ENCODE data around the gene METTL9.
"Not testable (repeated sequence)": the region's sequence is repeated elsewhere in the genome, so short reads cannot be mapped to it uniquely, and the experiment has no call there.

The METTL9 gene

GRCh38 chr16:21667575-21667974 is 68.2 kb downstream of the METTL9 start:
- DNase-seq, result no peak

DNA sequence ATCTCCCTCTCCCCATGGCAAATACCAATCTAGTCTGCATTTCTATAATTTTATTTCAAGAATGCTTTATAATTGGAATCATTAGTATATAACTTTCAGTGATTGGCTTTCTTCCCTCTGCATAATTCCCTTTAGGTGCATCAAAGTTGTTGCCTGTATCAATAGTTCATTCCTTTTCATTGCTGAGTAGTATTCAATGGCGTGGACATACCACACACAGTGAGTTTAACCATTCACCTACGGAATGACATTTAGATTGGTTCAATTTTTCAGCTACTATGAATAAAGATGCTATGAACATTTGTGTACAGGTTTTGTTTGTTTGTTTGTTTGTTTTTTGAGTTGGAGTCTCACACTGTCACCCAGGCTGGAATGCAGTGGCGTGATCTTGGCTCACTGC is 74.1 kb downstream of the METTL9 start:
- no peak for DNase-seq

DNA sequence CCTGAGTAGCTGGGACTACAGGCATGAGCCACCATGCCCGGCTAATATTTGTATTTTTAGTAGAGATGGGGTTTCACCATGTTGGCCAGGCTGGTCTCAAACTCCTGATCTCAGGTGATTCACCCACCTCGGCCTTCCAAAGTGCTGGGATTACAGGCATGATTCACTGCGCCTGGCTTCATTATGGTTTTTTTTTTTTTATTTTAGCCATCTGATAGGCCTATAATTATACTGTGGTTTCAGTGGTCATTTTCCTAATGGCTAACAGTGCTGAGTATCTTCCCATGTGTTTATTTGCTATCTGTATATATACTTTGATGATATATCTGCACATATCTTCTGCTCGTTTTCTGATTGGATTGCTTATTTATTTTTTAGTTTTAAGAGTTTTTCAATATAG is 75.1 kb downstream of the METTL9 start:
- not testable (repeated sequence) for DNase-seq

GRCh38 chr16:21680714-21681113 is 81.3 kb downstream of the METTL9 start:
- not testable (repeated sequence) for DNase-seq

- no peak for DNase-seq
These were observed 83.8 kb downstream of the METTL9 start for GRCh38 chr16:21683184-21683583.

- no peak for DNase-seq
These were observed 84.8 kb downstream of the METTL9 start for GRCh38 chr16:21684199-21684598.

GRCh38 chr16:21685034-21685455 is 85.7 kb downstream of the METTL9 start:
- no peak for DNase-seq

DNA sequence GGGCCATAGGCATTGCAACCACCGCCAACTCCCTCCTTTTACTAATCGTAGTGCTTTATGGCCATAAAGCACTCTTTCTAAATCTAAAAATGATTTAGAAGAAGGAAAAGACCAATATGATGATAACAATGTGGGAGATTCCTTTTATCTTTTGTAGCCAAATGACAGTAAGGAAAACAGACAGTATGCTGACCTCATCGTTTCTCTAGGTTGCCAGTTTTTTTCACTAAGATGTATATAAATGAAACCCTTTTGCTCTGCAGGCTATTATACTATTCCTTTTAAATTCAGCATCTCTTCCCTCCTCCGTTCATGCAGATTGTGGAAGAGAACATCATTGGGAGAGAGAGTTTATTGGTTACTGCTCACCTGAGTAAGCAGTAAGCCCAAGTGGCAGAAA is 89.7 kb downstream of the METTL9 start:
- DNase-seq, result no peak

GRCh38 chr16:21690967-21691366 is 91.6 kb downstream of the METTL9 start:
- DNase-seq, result not testable (repeated sequence)

GRCh38 chr16:21694609-21695008 is 95.2 kb downstream of the METTL9 start:
- DNase-seq, result no peak

- DNase-seq, result no peak
These were observed 97.7 kb downstream of the METTL9 start for GRCh38 chr16:21697032-21697431.

- no peak for DNase-seq
These were observed 99.0 kb downstream of the METTL9 start for GRCh38 chr16:21698169-21699032.

GRCh38 chr16:21701271-21701670 is 101.9 kb downstream of the METTL9 start:
- no peak for DNase-seq

DNA sequence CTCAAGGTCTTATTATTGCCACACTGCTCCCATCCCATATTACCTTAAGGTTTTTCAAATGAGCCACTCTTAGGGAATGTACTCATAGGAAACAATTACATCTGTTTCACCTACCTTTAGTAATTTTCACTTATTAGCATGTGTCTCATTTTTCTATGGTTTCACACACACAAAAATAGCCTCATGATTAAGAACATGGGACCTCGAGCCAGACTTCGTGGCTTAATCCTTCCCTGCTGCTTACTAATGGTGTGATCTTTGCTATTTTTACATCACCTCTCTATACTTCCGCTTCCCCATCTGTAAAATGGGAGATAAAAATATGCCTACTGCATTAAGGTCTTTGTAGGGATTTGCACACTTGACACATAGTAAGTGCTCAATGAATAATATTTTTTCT is 102.9 kb downstream of the METTL9 start:
- DNase-seq, result no peak

GRCh38 chr16:21703156-21703555 is 103.8 kb downstream of the METTL9 start:
- no peak for DNase-seq

DNA sequence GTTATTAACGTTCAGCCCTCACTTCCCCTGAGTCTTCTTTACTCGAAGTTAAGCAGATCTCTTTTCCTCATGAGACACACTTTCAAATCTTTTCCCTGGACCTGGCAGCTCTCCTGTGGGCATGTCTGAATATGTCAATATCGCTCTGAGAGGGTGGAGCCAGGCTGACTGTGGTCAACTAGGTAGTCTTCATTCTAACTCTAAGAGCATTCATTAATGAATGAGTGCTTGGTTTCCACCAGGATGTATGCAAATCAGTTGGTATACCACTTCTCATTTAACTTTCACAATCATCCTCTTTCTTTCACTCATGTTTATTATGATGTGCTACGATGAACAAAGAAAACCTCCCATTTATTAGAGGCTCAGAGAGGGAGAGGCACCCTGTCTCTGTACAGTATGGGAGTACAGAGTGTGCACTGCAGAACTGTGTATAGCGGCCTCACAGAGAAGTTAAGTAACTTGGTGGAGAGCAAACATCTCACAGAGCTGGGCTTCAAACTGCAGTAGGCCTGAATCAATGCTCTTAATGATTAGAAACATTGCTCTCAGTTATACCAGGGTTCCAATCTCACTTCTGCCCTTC is 104.3 kb downstream of the METTL9 start:
- DNase-seq, result no peak

- no peak for DNase-seq
These were observed 104.9 kb downstream of the METTL9 start for GRCh38 chr16:21704266-21704665.

DNA sequence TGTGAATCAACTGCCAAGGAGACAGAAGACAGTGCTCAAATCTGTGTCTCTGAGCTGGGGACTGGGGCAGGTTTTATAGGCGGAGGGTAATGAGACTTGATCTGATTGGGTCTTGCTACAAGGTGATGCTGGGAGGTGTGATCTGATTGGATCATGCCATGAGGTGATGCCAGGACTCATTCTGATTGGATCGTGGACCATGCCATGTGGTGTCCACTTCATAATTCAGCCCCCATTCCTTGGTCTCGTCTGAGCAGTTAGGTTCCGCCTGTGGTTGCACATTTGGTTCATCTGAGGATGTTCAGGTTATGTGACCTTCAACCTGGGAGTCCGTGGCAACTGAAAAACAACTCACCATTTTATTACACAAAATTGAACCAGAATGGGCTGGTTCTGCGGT is 105.4 kb downstream of the METTL9 start:
- no peak for DNase-seq

All from CD4-positive, alpha-beta T cell treated with Interleukin-4 for 4 hours (primary cell).